Measurements from ENCODE around the gene FOXP4.

The FOXP4 gene

GRCh38 chr6:41502566-41502916, 43.6 kb upstream of the FOXP4 start:
- H3K4me3 ChIP-seq (ENCODE audit: severe bottlenecking): no peak overlapping the region
- ATAC-seq (ENCODE audit: low read depth) (no peak), DNase-seq (ENCODE audit: low spot score) (no peak)
- no peak overlapping the region for H3K27ac ChIP-seq (ENCODE audit: poor library complexity, severe bottlenecking)
- H3K36me3 ChIP-seq (ENCODE audit: low read depth): no peaks in the 10 kb centered on the region
- H3K9me3 ChIP-seq (ENCODE audit: severe bottlenecking): no peaks in the 10 kb centered on the region
- H3K4me1 ChIP-seq (ENCODE audit: insufficient read depth, poor library complexity, severe bottlenecking): peaks cover 3% of the 10 kb centered on the region
- TF ChIP-seq CTCF (IDR thresholded peaks at IDR 0.05; ENCODE audit: poor library complexity, severe bottlenecking): no peak
- H3K27me3 ChIP-seq (ENCODE audit: insufficient read depth, poor library complexity, severe bottlenecking): peaks cover 27% of the 10 kb centered on the region

GRCh38 chr6:41502917-41503671, 43.1 kb upstream of the FOXP4 start:
- Histone ChIP-seq H3K4me1 (ENCODE audit: insufficient read depth, poor library complexity, severe bottlenecking) (peaks cover 3% of the 10 kb centered on the region), H3K9me3 (ENCODE audit: severe bottlenecking) (no peaks in the 10 kb centered on the region), H3K36me3 (ENCODE audit: low read depth) (no peaks in the 10 kb centered on the region), H3K27me3 (ENCODE audit: insufficient read depth, poor library complexity, severe bottlenecking) (peaks cover 27% of the 10 kb centered on the region), H3K4me3 (ENCODE audit: severe bottlenecking) (no peak overlapping the region), H3K27ac (ENCODE audit: poor library complexity, severe bottlenecking) (no peak overlapping the region)
- ATAC-seq (ENCODE audit: low read depth) (no peak), DNase-seq (ENCODE audit: low spot score) (no peak)
- TF ChIP-seq CTCF (IDR thresholded peaks at IDR 0.05; ENCODE audit: poor library complexity, severe bottlenecking): no peak

GRCh38 chr6:41503827-41504465, 42.2 kb upstream of the FOXP4 start:
- peak overlapping the region; percentile 19 for H3K4me3 ChIP-seq (ENCODE audit: severe bottlenecking)
- no peak for TF ChIP-seq CTCF (IDR thresholded peaks at IDR 0.05; ENCODE audit: poor library complexity, severe bottlenecking)
- peak; percentile 52 for ATAC-seq (ENCODE audit: low read depth)

GRCh38 chr6:41504466-41505121, 41.6 kb upstream of the FOXP4 start:
- no peak for TF ChIP-seq CTCF (IDR thresholded peaks at IDR 0.05; ENCODE audit: poor library complexity, severe bottlenecking)
- Histone ChIP-seq H3K4me3 (ENCODE audit: severe bottlenecking) (no peak overlapping the region), H3K36me3 (ENCODE audit: low read depth) (no peaks in the 10 kb centered on the region), H3K9me3 (ENCODE audit: severe bottlenecking) (no peaks in the 10 kb centered on the region), H3K4me1 (ENCODE audit: insufficient read depth, poor library complexity, severe bottlenecking) (peaks cover 3% of the 10 kb centered on the region), H3K27me3 (ENCODE audit: insufficient read depth, poor library complexity, severe bottlenecking) (peaks cover 27% of the 10 kb centered on the region), H3K27ac (ENCODE audit: poor library complexity, severe bottlenecking) (no peak overlapping the region)
- no peak for ATAC-seq (ENCODE audit: low read depth)
- no peak for DNase-seq (ENCODE audit: low spot score)

More at GRCh38 chr6:41503827-41504465, 42.2 kb upstream of the FOXP4 start:
- no peak for DNase-seq (ENCODE audit: low spot score)
- peaks cover 3% of the 10 kb centered on the region for H3K4me1 ChIP-seq (ENCODE audit: insufficient read depth, poor library complexity, severe bottlenecking)
- no peak overlapping the region for H3K27ac ChIP-seq (ENCODE audit: poor library complexity, severe bottlenecking)
- H3K9me3 ChIP-seq (ENCODE audit: severe bottlenecking): no peaks in the 10 kb centered on the region
- peaks cover 27% of the 10 kb centered on the region for H3K27me3 ChIP-seq (ENCODE audit: insufficient read depth, poor library complexity, severe bottlenecking)
- H3K36me3 ChIP-seq (ENCODE audit: low read depth): no peaks in the 10 kb centered on the region

Data from RWPE2 (cell line).